ENCODE data around the gene ABL1.

ABL1 gene

GRCh38 chr9:130911254-130912049 lies 76.4 kb downstream of the ABL1 start:
- no peak for ATAC-seq

GRCh38 chr9:130912932-130913598 lies 78.0 kb downstream of the ABL1 start:
- TF ChIP-seq ESRRG (CRISPR knock-in tag; IDR thresholded peaks at IDR 0.05) (no peak), OSR1 (CRISPR knock-in tag; IDR thresholded peaks at IDR 0.05) (no peak), TCF4 (CRISPR knock-in tag; IDR thresholded peaks at IDR 0.05; ENCODE audit: borderline replicate concordance) (no peak), GLIS3 (CRISPR knock-in tag; IDR thresholded peaks at IDR 0.05) (no peak), CSRNP3 (CRISPR knock-in tag; IDR thresholded peaks at IDR 0.05) (no peak), PATZ1 (CRISPR knock-in tag; IDR thresholded peaks at IDR 0.05; ENCODE audit: borderline replicate concordance) (no peak), POU6F1 (CRISPR knock-in tag; IDR thresholded peaks at IDR 0.05; ENCODE audit: borderline replicate concordance, low read depth) (no peak), CSDC2 (CRISPR knock-in tag; IDR thresholded peaks at IDR 0.05) (no peak), TOX (CRISPR knock-in tag; IDR thresholded peaks at IDR 0.05; ENCODE audit: borderline replicate concordance) (no peak)
- ATAC-seq = no peak

More at GRCh38 chr9:130911254-130912049, 76.4 kb downstream of the ABL1 start:
- no peak for TF ChIP-seq ZFP3 (CRISPR knock-in tag; IDR thresholded peaks at IDR 0.05)
- no peak for TF ChIP-seq CREB5 (CRISPR knock-in tag; IDR thresholded peaks at IDR 0.05; ENCODE audit: low read depth)
- no peak for TF ChIP-seq ZFP30 (CRISPR knock-in tag; IDR thresholded peaks at IDR 0.05)
- no peak for TF ChIP-seq TSHZ2 (CRISPR knock-in tag; IDR thresholded peaks at IDR 0.05)
- no peak for TF ChIP-seq SNAI2 (CRISPR knock-in tag; IDR thresholded peaks at IDR 0.05)
- TF ChIP-seq BACH2 (CRISPR knock-in tag; IDR thresholded peaks at IDR 0.05; ENCODE audit: borderline replicate concordance) = no peak
- no peak for TF ChIP-seq RARB (CRISPR knock-in tag; IDR thresholded peaks at IDR 0.05)
- TF ChIP-seq ZC3H10 (CRISPR knock-in tag; IDR thresholded peaks at IDR 0.05) = no peak
- no peak for TF ChIP-seq ISL1 (CRISPR knock-in tag; IDR thresholded peaks at IDR 0.05)
- TF ChIP-seq ZNF565 (CRISPR knock-in tag; conservative IDR thresholded peaks at IDR 0.05; ENCODE audit: low read depth) = no peak
- no peak for TF ChIP-seq ESRRG (CRISPR knock-in tag; IDR thresholded peaks at IDR 0.05)
- TF ChIP-seq CSDC2 (CRISPR knock-in tag; IDR thresholded peaks at IDR 0.05) = no peak
- TF ChIP-seq TOX (CRISPR knock-in tag; IDR thresholded peaks at IDR 0.05; ENCODE audit: borderline replicate concordance) = no peak
- TF ChIP-seq PPARA (CRISPR knock-in tag; IDR thresholded peaks at IDR 0.05; ENCODE audit: borderline replicate concordance) = no peak
- TF ChIP-seq POU6F1 (CRISPR knock-in tag; IDR thresholded peaks at IDR 0.05; ENCODE audit: borderline replicate concordance, low read depth) = no peak
- no peak for TF ChIP-seq GLIS3 (CRISPR knock-in tag; IDR thresholded peaks at IDR 0.05)
- TF ChIP-seq ZNF8 (CRISPR knock-in tag; IDR thresholded peaks at IDR 0.05) = no peak
- no peak for TF ChIP-seq ARNTL (CRISPR knock-in tag; IDR thresholded peaks at IDR 0.05; ENCODE audit: borderline replicate concordance, low read depth)
